K562 (cell line): ENCODE results near the gene UBE2N. TPM values are rescaled to one million over a fixed set of nuclear protein-coding genes. Genes with fewer than 3 reads are reported as not detected.
A peak's percentile ranks its signal among the peaks of the same experiment; 100 is the strongest.

Experiments used
- ATAC-seq: fragments of 200-7000 bp; cut with Tn5 transposase; 3 replicates; pipeline ENCODE4 v1.9.1; 2020; ENCODE audit warnings: moderate library complexity
- BruUV-seq: library from RNA; stranded (reverse); fragments of 400-500 nt; replicated peaks from 2 replicates; lab custom pipeline; 2021; lab: Mats Ljungman, UMichigan
- CTCF ChIA-PET: fragments of 300-600 bp; formaldehyde crosslinking; extraction: SDS; loops from one replicate; lab custom pipeline; 2021; ENCODE audit warnings: low intra/inter-chr PET ratio; lab: Yijun Ruan, JAX
- POLR2A ChIA-PET: fragments of 300-600, 350-650 bp; sonication (Branson Sonifier 250); formaldehyde crosslinking; extraction: SDS; loops from one replicate; lab custom pipeline; 2021; ENCODE audit warnings: antibody characterized with exemption, inconsistent platforms; lab: Yijun Ruan, JAX
- DNase-seq, 4 experiments: peaks; one replicate each; pipeline versions ENCODE4 v3.0.0 to v3.0.0-alpha.2; 2011 to 2018; ENCODE audit warnings: low spot score in 3 of 4, mixed read lengths in 3 of 4; ENCODE audit errors: extremely low read depth in 1 of 4
- FAIRE-seq: peaks from 2 replicates; lab custom pipeline; 2011; peaks lifted over from hg19 to GRCh38; lab: Jason Lieb, UNC
- H2AFZ ChIP-seq: 2 replicates; pipeline ENCODE4 v1.6.0; 2011; ENCODE audit warnings: low read depth, low read length, control low read depth, inconsistent platforms
- H3K27ac ChIP-seq: fragments of 200-600 bp; 3 replicates; pipeline ENCODE4 v1.8.0; 2011; ENCODE audit warnings: low read depth, mild to moderate bottlenecking, control low read depth, inconsistent platforms, low read length, moderate library complexity, mixed read lengths; ENCODE audit errors: extremely low read depth
- H3K27me3 ChIP-seq, 2 experiments: fragments of 300-600 bp in 1 of 2; 2 replicates in 1 of 2; 3 replicates in 1 of 2; pipeline versions ENCODE4 v1.6.0 to v1.8.0; 2011; ENCODE audit warnings: inconsistent platforms in 2 of 2, low read length in 2 of 2, mild to moderate bottlenecking in 1 of 2, mixed read lengths in 1 of 2, moderate library complexity in 1 of 2; ENCODE audit not compliant: control insufficient read depth in 2 of 2, insufficient read depth in 2 of 2
- H3K36me3 ChIP-seq: fragments of 300-600 bp; 3 replicates; pipeline ENCODE4 v1.8.0; 2011; ENCODE audit warnings: mild to moderate bottlenecking, low read length, inconsistent platforms; ENCODE audit not compliant: control insufficient read depth, insufficient read depth
- H3K4me1 ChIP-seq, 2 experiments: fragments of 200-600 bp in 1 of 2; replicated peaks in 1 of 2; 2 replicates in 1 of 2; 3 replicates in 1 of 2; pipeline versions ENCODE4 v1.5.1 to v1.8.0; 2011; ENCODE audit warnings: inconsistent platforms in 2 of 2, low read length in 2 of 2, mild to moderate bottlenecking in 1 of 2, mixed read lengths in 1 of 2, moderate library complexity in 1 of 2; ENCODE audit not compliant: control insufficient read depth in 2 of 2, insufficient read depth in 2 of 2
- H3K4me2 ChIP-seq: 2 replicates; pipeline ENCODE4 v1.6.1; 2011; ENCODE audit warnings: low read length, control low read depth, inconsistent platforms, mixed read lengths; ENCODE audit not compliant: insufficient read depth
- H3K4me3 ChIP-seq: fragments of 200-600 bp; sonication (generic), shearing (Covaris generic); 2 replicates; pipeline ENCODE4 v1.5.1; 2016; ENCODE audit warnings: control low read depth, inconsistent platforms
- H3K79me2 ChIP-seq: fragments of 200-600 bp; 3 replicates; pipeline ENCODE4 v1.8.0; 2011; ENCODE audit warnings: low read length, inconsistent platforms; ENCODE audit not compliant: control insufficient read depth, insufficient read depth
- H3K9ac ChIP-seq, 2 experiments: 2 replicates each; pipeline versions ENCODE4 v1.6.0 to v1.6.1; 2011; ENCODE audit warnings: low read depth in 2 of 2, low read length in 2 of 2, control low read depth in 1 of 2, inconsistent platforms in 1 of 2, mild to moderate bottlenecking in 1 of 2, mixed read lengths in 1 of 2; ENCODE audit not compliant: insufficient read depth in 1 of 2
- H3K9me1 ChIP-seq: one replicate; pipeline ENCODE4 v1.6.0; 2011; ENCODE audit warnings: inconsistent platforms, mild to moderate bottlenecking, low read length, moderate library complexity; ENCODE audit not compliant: control insufficient read depth, insufficient read depth
- H3K9me3 ChIP-seq: replicated peaks from 2 replicates; pipeline ENCODE4 v1.5.1; 2011; ENCODE audit warnings: low read depth, low read length, inconsistent platforms; ENCODE audit not compliant: control insufficient read depth, insufficient read depth
- H4K20me1 ChIP-seq: replicated peaks from 2 replicates; pipeline ENCODE4 v1.6.1; 2011; ENCODE audit warnings: low read length, inconsistent platforms, mixed read lengths; ENCODE audit not compliant: control insufficient read depth, insufficient read depth
- MTA2 ChIP-seq: fragments of 450-650 bp; IDR thresholded peaks from 2 replicates; pipeline ENCODE4 v1.6.1; 2016; ENCODE audit warnings: low read depth
- MXI1 ChIP-seq: IDR thresholded peaks from 2 replicates; pipeline ENCODE4 v1.6.1; 2011; ENCODE audit warnings: low read depth, mild to moderate bottlenecking, improper control_type of control experiment, low read length
- WHSC1 ChIP-seq: IDR thresholded peaks from one replicate; pipeline ENCODE4 v1.6.1; 2012; ENCODE audit warnings: low read length, control low read depth, inconsistent platforms
- ZC3H11A ChIP-seq: IDR thresholded peaks from 2 replicates; pipeline ENCODE4 v1.6.1; 2012; ENCODE audit warnings: low read depth, low read length, improper control_type of control experiment
- ZNF766 ChIP-seq: fragments of 200-800 bp; sonication (Bioruptor generic); conservative IDR thresholded peaks from 2 replicates; pipeline ENCODE4 v1.6.1; 2016; ENCODE audit warnings: missing genetic modification characterization, missing compliant biosample characterization
- WGBS: fragments of 100-300 bp; shearing (Covaris generic); methylation state at CpG from one replicate; pipeline ENCODE4 v1.1.6; 2016; ENCODE audit warnings: low coverage, mixed read lengths; ENCODE audit not compliant: insufficient coverage; ENCODE audit errors: missing lambda C conversion rate; 5-methylcytosine and 5-hydroxymethylcytosine counted together
- in situ Hi-C: fragments of 300-500 bp; cut with MboI; formaldehyde crosslinking; loops from 4 replicates; pipeline ENCODE4 v1.15.0; 2018; ENCODE audit warnings: inconsistent platforms, mixed read lengths
- intact Hi-C: fragments of 100-400 bp; cut with micrococcal nuclease; formaldehyde crosslinking; loops from 2 replicates; pipeline ENCODE4 v1.14.2; 2022
- polyA plus RNA-seq, 8 experiments: library from polyadenylated mRNA; depleted of rRNA in 4 of 8; stranded (reverse) in 5 of 8; unstranded in 3 of 8; fragments of >200 nt; fragmentation: Nextera tagmentation in 2 of 8; fragmentation: Illumina TruSeq in 1 of 8; extraction: Ambion mirVana in 2 of 8; extraction: Trizol in 1 of 8; gene quantifications; 2 replicates each; pipeline versions ENCODE4 v1.2.1 to v1.2.3, GENCODE V29; 2011 to 2014; ENCODE audit warnings: inconsistent platforms in 1 of 8, missing spikeins in 1 of 8
- total RNA-seq, 7 experiments: library from RNA; depleted of rRNA in 6 of 7; stranded (reverse); fragments of >200 nt in 6 of 7; fragmentation: Illumina TruSeq in 2 of 7; extraction: Trizol in 2 of 7; gene quantifications; 2 replicates each; pipeline versions ENCODE4 v1.2.1 to v1.2.3, GENCODE V29; 2011 to 2021; ENCODE audit warnings: low replicate concordance in 1 of 7

The UBE2N gene
- total and polyA plus RNA-seq, 9 of the 15 experiments (the other 6 are each of a cell fraction or from before 2014, with no cell fraction given) = 189 to 826 (median 260) TPM

DNA sequence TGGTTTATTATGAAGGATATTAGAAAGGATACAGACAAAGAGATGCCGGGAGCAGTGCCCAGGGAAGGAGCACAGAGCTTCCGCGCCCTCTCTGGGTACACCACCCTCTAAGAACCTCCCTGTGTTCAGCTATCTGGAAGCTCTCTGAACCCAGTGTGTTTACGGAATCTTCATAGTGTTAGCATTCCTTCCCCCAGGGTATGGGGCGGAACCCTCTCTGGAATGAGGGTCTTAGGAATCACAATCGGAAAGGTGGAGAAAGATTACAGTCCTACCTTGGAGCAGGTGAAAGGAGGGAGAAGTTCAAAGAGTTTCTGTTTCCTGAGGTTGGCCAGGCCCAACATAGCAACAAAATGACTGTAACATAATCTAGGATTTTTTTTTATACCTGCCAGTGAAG is 70.8 kb downstream of the UBE2N start:
- intact Hi-C loops = no loop called here
- peaks cover 27 to 31% of the 10 kb centered on the region in 2 experiments; a peak in 4 of 5 replicates for H3K4me1 ChIP-seq
- H3K4me2 ChIP-seq = no peak overlapping the region
- no peaks in the 10 kb centered on the region for H4K20me1 ChIP-seq
- in situ Hi-C loops = no loop called here
- WGBS = 89% methylated on average over 5 of the region's 6 CpGs
- H3K27me3 ChIP-seq = no peaks in the 10 kb centered on the region
- H3K9me3 ChIP-seq = no peaks in the 10 kb centered on the region
- H3K27ac ChIP-seq = peak overlapping the region; percentile 26; the same call in 2 of the 3 replicates
- H3K36me3 ChIP-seq = no peaks in the 10 kb centered on the region
- CTCF ChIA-PET = no interaction called here
- no TSS peak for BruUV-seq
- no peak for DNase-seq
- no peak for FAIRE-seq
- no peak overlapping the region for H3K4me3 ChIP-seq
- peak; percentile 25 for TF ChIP-seq WHSC1
- no peak for TF ChIP-seq MTA2
- TF ChIP-seq, all 486 proteins: peak for 1
- no peak for ATAC-seq
- no peak overlapping the region for H2AFZ ChIP-seq
- POLR2A ChIA-PET = interaction anchor here (0.9 to 1.0 kb wide), 2 partner anchors 9 to 121 kb away, joined by 3 to 4 read pairs; no protein-coding TSS in a partner anchor
- peaks cover 36% of the 10 kb centered on the region for H3K79me2 ChIP-seq
- no peaks in the 10 kb centered on the region for H3K9me1 ChIP-seq
- H3K9ac ChIP-seq = no peak overlapping the region; a peak in 1 of 4 replicates

DNA sequence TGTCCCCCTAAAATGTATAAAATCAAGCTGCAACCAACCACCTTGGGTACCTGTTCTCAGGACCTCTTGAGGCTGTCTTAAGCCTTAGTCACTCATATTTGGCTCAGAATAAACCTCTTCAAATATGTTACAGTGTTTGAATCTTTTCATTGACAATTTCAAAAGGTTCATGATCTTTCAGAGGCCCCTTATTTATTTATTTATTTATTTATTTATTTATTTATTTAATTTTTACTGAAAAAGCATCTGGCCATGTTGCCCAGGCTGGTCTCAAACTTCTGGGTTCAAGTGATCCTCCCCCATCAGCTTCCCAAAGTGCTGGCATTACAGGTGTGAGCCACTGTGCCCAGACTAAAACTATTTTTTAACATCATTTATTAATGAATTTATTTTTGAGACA is 72.2 kb downstream of the UBE2N start:
- peaks cover 22% of the 10 kb centered on the region for H3K79me2 ChIP-seq
- H3K9me1 ChIP-seq = no peaks in the 10 kb centered on the region
- no peak for ATAC-seq
- H4K20me1 ChIP-seq = no peaks in the 10 kb centered on the region
- no peak overlapping the region for H3K4me2 ChIP-seq
- no peaks in the 10 kb centered on the region for H3K36me3 ChIP-seq
- no peak overlapping the region for H3K4me3 ChIP-seq
- ChIA-PET CTCF (no interaction called here), POLR2A (interaction anchor here (0.6 kb wide), 1 partner anchor 17 kb away, joined by 3 read pairs; no protein-coding TSS in a partner anchor)
- FAIRE-seq = no peak
- peak; percentile 61; the same call in 1 of the 2 replicates for TF ChIP-seq ZC3H11A
- no peak for TF ChIP-seq MXI1
- peak; percentile 77 for TF ChIP-seq ZNF766 (CRISPR knock-in tag)
- no TSS peak for BruUV-seq
- intact Hi-C loops = no loop called here
- in situ Hi-C loops = no loop called here
- no peaks in the 10 kb centered on the region for H3K27me3 ChIP-seq
- no peak overlapping the region for H3K9ac ChIP-seq
- no peak for DNase-seq
- no peaks in the 10 kb centered on the region for H3K9me3 ChIP-seq
- H2AFZ ChIP-seq = no peak overlapping the region
- H3K4me1 ChIP-seq = peaks cover 24 to 25% of the 10 kb centered on the region in 2 experiments; a peak in 4 of 5 replicates
- no peak overlapping the region for H3K27ac ChIP-seq
